HG02870 (cell line): ENCODE results near the gene SERINC5.
"Not testable (repeated sequence)": the region's sequence is repeated elsewhere in the genome, so short reads cannot be mapped to it uniquely, and the experiment has no call there.

Experiments used
- ATAC-seq: cut with Tn5 transposase; IDR thresholded peaks from one replicate; pipeline ENCODE4 v1.9.1; 2021; ENCODE audit warnings: mild to moderate bottlenecking, moderate library complexity; ENCODE audit not compliant: unreplicated experiment

Gene SERINC5

DNA sequence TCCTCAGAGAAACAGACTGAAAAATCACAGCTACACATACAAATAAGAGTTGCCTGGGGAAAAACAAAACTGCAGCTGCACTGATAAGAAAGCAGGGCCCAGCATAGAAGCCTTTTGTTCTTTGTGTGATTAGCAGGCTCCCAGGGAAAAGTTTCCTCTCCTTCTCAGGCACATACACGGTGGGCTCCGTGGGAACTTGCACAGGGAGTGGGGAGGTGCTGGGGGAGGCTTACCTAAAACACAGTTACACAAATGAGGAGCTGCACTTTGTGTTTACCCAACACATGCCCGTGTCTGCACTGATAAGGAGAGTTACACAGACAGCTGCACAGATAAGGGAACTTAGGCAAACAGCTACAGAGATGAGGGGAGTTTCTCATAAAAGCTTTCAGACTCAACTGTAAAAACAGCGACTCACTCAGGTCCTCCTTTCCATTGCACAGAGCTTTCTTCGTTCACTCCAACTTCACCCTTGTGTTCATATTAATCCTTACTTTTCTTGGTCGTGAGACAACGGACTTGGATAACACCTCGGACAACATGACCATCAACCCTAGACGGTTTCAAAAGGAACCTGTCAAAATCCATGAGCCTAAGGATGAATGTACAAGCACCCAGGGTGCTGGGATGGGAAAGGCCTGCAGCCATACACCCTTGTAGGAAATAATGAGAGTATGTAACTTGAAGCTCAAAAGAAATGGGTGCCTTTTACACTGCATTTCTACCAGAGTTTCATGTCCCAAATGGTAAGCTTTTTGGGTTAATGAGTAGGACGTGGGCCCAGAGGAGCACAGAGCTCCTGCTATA, 50.8 kb downstream of the SERINC5 start:
- no peak for ATAC-seq

DNA sequence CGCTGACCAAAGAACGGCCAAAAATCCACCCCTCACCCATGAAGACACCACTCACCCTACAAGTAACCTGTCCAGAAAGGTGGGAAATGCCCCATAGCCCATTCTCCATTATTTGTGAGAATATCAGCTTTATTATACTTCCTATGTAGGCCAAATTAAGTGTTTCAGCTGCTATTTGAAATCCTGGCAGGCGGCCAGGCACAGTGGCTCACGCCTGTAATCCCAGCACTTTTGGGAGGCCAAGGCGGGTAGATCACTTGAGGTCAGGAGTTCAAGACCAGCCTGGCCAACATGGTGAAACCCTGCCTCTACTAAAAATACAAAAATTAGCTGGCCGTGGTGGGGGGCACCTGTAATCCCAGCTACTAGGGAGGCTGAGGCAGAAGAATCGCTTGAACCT, 54.1 kb downstream of the SERINC5 start:
- not testable (repeated sequence) for ATAC-seq

DNA sequence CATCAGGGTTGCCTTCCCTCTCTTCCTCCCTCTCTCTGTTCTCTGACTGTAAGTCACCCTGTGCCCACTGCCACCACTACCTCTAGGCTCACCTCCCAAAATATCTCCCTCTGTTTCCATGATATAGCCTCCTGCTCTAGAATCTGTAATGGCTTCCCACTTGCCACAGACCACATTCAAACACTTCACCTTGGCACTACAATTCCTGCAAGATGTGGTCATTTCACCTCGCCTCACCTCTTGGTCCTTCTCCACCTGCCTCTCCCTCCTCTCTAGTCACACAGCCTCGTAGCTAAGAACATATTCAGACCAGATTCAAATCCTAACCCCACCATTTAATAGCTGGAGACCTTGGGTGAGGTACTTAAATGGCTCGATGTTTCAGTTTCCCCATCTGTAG, 56.9 kb downstream of the SERINC5 start:
- ATAC-seq: no peak

DNA sequence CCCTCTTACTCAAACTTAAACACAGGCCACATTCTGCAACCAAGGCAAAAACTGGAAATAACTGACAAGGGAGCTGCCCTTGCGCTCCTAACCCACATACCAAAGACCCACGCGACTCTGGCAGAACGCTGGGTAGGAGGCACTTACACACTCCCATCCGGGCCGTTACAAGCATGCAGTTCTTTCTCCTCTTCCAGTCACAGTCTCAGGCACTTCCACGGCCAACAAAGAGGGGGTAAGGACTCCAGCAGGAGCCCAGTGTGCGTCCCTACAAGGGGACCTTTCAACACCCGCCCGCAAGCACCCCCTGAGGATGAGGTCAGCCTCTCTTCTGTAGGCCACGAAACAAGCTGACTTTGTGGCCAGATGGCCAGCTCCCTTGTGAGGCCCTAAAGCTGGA, 57.4 kb downstream of the SERINC5 start:
- no peak for ATAC-seq

DNA sequence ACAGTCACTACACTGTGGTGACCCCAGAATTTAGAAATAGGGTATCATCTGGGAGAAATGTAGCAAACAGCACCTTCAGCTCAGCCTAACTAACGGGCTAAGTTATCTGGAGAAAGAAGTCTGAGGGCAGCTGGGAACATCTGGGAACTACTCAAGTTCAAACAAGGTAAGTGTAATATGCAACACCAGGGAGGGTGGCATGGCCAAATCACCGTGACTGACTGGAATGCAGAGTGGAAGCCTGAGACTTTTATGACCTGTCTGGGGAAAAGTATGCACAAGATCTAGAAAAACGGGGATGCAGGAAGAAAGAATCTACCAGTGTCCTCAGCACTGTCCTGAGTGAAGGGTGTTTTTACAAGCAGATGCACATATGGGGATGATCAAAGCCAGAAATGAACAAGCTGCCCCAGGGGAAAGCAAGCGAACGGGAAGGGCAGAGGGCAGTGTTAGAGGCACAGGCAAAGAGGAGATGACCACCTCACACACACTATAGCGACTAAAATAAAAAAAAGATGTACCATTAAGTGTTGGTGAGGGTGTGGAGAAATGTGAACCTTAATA, 59.9 kb downstream of the SERINC5 start:
- no peak for ATAC-seq

DNA sequence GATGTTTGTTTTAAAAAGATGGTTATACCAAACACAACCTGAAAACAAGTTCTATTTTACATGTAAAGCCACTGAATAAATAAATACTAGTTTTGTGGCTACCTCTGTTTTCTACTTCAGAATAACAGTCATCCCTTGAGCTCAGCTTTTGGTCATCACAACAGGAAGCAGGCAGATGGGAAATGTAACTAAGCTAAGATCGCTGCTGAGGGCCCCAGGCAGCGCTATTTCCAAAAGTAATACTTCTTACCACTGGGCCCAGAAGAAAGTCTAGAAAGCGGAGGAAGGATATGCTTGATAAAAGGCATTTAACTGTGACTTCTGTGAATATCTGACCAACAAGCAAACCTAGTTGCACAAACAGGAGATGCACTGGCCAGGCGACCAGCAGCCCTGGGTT, 61.4 kb downstream of the SERINC5 start:
- no peak for ATAC-seq

DNA sequence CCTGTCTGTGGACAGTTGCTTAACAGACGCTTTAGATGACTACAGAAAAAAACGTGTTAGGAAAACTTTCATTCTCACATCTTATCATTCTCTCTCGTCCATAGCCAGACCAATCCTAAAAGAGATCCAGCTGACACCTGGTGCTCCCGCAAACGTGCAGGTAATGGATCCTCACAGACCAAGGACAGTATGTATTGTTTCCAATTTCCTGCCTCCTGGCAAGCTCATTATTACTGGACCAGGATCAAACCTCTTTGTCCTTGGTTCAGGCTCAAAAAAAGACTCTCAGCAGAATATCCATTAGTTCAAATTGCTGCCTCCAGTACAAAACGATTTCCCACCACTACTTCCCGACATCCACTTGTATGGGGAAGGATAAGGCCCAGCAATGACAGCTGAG, 62.4 kb downstream of the SERINC5 start:
- no peak for ATAC-seq

DNA sequence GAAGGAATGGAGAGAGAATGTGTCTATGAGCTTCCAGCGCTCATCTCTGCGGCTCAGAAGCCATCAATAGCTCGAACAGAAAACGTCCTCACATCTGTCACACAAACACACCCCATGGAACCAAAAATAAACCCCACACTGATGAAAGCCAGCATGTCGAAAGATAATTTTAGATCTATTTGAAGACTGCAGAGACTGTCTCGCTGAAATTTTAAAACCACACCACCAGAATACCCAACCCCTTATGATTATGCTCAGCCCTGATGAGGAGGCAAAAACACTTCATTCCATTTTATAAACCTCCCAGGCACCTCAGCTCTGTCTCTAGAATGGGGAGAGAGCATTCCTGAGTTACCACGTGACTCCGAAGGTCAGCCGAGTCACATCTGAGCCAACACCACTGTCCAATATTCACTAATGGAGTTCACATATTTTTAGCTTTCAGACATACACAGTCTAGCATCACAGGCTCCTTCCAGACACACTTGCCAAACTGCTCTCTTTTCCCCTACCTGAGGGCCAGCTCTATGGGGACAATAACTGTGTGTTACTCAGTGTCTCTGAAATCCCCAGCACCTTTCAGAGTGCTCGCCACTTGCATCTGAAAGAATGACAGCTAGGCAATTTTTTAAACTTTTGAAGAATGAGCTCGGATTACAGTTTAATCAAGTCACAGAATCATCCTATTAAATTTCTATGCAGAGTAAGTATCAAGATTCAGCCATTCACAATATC, 63.2 kb downstream of the SERINC5 start:
- no peak for ATAC-seq

DNA sequence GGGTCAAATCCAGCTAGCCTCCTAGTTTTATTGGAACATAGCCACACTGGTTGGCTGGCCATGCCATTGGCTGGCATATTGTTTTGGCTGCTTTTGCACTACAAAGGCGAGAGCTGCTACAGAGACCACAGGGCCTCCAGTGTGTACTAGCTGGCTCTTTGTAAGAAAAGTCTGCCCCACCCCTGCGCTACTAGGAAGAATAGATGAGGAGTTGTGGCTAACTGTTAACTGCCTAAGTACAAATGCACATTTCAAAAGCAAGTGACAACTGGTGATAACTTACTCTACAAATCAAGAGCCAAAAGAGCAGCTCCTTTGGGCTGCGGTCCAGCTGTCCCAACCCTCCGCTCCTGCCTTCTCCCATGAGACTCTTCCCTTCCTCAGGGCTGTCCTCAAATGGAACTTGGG, 63.9 kb downstream of the SERINC5 start:
- ATAC-seq: no peak

DNA sequence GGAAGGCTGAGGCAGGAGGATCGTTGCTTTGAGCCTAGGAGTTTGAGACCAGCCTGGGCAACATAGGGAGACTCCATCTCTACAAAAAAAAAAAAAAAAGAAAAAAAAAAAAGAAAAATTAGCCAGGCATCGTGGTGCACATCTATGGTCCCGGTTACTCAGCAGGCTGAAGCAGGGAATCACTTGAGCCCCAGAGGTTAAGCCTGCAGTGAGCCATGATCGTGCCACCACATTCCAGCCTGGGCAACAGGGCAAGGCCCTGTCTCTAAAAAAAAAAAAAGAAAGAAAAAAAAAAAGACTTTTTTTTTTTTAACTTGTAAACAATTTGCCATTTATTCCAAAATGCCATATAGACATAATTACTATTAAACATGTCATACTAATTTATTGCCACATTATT, 64.5 kb downstream of the SERINC5 start:
- ATAC-seq: no peak

DNA sequence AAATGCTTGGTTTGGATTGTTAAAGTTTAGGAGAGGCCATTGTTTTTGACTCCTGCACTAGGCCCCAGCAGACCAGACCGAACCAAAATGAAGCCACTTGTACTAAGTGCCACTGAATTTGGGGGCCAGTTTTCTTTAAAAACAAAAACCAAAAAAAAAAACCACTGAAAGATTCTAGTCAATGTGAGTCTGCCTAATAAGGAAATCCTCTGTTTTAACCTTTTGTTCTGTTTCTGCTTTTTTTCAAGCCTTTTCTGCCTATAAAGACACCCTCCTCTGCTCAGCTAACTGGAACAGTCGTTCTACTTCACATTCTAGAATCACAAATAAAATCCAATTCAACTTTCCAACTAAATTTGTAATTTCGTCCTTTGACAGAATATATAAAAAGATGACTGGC, 64.9 kb downstream of the SERINC5 start:
- ATAC-seq: no peak

DNA sequence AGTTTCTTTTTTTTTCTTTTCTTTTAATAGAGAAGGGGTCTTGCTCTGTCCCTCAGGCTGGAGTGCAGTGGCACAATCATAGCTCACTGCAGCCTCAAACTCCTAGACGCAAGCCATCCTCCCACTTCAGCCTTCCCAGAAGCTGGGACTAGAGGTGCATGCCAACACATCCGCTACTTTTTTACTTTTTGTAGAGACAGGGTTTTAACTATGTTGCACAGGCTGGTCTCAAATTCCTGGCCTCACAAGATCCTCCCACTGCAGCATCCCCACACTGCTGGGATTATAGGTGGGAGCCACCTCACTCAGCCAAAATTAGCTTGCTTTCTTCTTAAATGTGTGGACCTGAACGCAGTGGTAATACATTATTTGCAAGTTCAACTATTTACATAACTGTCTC, 66.1 kb downstream of the SERINC5 start:
- no peak for ATAC-seq

DNA sequence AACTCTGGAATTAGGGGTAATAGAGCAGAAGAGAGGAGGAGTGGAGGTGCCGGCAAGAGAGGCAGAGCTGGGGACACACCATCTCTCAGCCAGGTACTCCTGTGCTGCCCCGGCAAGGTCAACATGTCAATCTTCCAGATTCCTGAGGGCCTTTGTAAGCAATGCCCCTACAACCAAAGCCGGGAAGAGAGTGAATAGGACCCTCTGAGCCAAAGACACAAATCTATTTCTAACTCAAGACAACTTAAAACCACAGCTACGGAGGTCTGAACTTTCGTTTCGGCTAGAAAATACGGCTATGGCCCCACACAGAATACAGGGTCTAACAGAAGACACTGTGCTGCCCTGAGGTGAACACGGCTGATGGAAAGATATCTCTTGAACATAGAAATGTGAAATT, 66.6 kb downstream of the SERINC5 start:
- no peak for ATAC-seq

DNA sequence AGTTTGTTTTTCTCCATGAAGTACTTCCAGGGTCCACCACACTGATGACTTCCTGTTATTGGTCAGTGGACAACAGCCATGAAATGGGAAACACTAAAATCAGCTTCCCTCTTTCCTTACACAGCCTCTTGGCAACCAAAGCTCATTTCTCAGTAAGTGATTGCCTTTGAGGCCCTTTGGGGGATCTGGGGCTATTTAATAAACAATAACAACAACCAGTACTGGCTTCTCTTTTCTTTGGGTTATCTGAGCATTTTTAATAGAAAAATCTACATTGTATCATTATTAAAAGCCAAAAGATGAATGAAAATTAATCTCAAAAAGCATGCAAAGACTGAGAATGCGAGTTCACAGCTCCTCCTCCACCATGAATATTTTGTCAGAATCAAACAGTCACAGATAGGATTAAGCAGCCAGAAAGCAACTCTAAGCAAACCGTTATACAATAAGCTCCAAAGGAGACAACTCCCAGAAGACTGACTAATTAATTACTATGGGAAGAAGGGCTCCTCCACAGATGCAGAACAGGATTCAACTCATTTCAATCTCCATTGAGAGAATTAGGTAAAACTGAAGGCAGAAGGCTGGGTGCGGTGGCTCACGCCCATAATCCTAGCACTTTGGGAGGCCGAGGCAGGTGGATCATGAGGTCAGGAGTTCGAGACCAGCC, 68.3 kb downstream of the SERINC5 start:
- ATAC-seq: no peak

DNA sequence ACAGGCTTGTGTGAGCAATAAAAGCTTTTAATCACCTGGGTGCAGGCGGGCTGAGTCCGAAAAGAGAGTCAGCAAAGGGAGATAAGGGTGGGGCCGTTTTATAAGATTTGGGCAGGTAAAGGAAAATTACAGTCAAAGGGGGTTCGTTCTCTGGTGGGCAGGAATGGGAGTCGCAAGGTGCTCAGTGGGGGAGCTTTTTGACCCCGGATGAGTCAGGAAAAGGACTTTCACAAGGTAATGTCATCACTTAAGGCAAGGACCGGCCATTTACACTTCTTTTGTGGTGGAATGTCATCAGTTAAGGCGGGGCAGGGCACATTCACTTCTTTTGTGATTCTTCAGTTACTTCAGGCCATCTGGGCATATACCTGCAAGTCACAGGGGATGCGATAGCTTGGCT, 70.3 kb downstream of the SERINC5 start:
- not testable (repeated sequence) for ATAC-seq

DNA sequence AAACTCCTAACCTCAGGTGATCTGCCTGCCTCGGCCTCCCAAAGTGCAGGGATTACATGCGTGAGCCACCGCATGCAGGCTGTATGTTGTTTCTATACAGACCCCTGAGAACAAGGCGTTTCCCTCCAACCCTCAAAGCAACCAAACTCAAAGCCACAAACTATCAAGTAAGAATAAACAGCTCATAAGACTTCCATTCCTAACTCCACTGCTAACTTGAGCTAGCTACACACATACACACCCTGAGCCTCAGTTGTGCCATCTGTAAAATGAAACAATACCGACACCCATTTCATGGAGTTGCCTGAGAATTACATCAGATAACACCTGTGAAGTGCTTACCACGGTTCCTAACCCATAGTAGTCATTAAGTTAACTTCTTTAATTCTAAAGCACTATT, 70.8 kb downstream of the SERINC5 start:
- no peak for ATAC-seq

DNA sequence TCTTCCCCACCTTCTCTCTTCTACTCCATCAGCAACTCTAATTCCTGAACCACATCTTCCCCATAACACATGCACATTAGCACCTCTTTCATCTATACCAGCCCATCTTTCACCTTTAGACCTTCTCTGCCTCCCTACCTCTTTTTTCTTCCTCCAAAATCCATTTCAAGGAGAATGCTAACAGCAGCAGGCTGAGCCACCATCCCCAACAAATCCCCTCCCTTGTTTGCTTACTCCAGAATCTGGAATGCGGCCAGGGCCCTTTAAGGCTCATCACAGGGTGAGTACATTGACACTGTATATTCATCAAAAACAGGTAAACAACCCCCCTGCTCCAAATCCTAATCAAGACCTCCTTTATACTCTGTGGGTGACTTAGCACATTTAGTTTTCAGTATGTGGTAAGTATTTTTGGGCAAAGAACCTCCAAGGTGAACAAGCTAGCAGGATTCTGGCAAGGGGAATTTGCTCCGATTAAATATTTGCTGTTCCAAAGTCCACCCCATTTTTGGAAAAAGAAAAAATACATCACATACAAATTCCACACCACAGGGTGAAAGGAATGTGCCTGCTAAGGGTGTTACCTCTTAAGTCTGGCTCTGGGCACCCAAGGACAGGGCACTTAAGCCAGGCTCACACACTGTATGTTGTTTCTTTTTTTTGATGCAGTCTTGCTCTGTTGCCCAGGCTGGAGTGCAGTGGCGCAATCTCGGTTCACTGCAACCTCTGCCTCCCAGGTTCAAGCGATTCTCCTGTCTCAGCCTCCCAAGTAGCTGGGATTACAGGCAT, 71.4 kb downstream of the SERINC5 start:
- no peak for ATAC-seq

DNA sequence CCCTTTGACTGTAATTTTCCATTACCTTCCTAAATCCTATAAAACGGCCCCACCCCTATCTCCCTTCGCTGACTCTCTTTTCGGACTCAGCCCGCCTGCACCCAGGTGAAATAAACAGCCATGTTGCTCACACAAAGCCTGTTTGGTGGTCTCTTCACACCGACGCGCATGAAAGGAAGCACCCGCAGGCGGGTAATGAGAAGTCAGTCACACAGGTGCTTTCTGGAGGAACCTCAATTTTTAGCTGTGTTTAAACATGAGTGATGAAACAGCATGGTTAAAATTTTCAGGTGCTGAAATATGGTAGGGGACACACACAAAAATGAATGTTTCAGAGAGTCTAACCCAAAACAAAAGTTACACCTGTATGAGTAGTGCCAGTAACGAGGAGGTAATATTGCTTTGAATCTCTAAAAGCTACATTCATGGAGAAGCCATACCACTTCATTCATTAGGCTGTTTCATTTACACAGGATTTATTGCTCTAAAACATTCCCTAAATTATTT, 72.1 kb downstream of the SERINC5 start:
- not testable (repeated sequence) for ATAC-seq

DNA sequence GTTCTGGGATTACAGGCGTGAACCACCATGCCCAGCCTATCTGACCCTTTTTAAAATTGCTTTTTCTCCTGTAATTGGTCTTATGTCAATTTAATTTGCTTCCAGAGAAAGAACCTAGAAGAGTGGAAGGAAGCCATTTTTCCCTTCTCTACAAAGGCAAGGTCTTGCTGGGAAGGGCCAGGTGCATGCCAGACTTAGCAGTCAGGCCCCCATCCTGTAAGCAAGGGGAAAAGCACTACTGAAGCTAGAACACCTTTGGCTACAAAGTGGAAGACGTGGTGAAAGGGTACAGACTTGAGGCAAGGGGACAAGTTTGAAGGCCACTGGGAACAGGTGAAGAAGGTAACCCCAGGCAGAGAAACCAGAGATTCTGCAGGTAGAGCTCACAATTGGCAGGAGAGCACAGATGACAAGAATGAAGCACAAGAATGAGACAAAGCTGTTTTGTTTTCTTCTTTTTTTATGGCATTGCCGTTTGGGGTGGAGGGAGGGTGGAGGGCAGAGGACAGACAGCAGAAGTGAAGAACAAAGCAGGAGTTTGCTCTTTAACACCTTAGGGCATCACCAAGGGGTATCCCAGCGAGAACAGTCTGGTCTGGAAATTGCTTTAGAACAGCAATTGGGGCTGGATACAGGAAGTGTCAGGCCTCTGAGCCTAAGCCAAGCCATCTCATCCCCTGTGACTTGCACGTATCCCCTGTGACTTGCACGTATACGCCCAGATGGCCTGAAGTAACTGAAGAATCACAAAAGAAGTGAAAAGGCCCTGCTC, 72.9 kb downstream of the SERINC5 start:
- no peak for ATAC-seq
